Forelimb muscle (tissue), 1 donor: ENCODE measurements around the gene ARHGAP29. TPM values are rescaled to one million over a fixed set of nuclear protein-coding genes. Genes with fewer than 3 reads are reported as not detected.

Source experiments
- DNase-seq: peaks from one replicate; pipeline ENCODE4 v3.0.0-alpha.2; 2013; ENCODE audit warnings: low read depth
- polyA plus RNA-seq: library from polyadenylated mRNA; unstranded; fragments of 120-200 nt; gene quantifications from one replicate; pipeline ENCODE4 v1.2.1, GENCODE V29; 2013; ENCODE audit not compliant: insufficient read length

ARHGAP29 gene
- polyA plus RNA-seq, 1 donor = 36.2 TPM

DNA sequence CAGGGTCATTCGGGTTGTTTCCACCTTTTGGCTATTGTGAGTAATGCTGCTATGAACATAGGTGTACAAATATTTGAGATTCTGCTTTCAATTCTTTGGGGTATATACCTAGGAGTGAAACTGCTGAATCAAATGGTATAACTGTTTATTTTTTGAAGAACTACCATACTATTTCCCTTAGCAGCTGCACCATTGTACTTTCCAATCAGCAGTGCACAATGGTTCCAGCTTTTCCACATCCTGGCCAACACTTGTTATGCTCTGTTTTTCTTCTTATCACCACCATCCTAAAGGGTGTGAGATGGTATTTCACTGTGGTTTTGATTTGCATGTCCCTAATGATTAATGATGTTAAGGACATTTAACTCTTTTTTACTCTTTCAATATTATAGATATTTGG is 112.8 kb downstream of the ARHGAP29 start:
- no peak for DNase-seq

DNA sequence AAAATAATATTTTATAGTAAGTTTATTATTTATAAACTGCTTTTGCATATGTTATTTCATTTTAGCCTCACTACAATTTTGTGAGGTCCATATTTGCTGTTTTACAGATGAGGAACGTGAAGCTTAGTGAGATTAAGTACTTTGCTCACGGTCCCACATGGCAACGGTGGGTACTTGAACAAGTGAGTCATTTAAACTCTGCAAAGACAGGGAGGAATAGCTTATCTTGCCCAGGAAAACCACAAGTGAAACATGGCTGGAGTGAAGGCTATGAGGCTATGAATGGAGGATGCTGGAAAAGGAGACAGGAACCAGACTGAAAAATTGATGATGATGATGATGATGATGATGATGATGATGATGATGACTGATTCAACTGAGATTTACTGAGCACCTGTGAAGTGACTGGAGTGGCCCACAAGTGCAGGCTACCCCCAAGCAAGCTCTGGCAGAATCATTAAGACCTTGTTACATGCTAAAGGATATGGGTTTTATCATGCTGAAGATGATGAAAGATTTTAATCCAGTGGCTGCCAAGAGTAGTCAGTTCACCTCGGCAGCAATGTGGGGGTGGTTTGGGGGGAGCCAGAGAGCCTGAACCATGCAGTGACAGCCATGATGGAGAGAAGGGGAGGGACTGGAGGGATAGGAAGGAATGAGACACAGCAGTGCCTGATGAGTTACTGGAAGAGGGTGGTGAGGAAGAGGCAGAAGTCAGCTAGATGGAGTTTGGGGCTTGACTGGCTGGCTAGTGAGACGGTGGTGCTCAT is 115.0 kb downstream of the ARHGAP29 start:
- no peak for DNase-seq

Other genes with a start within 250 kb of the ARHGAP29 start
- 0.59 TPM for gene ABCA4, start 116.4 kb downstream of the ARHGAP29 start, polyA plus RNA-seq
- gene ABCD3, start 180.8 kb upstream of the ARHGAP29 start, polyA plus RNA-seq = 22.0 TPM